Subcutaneous abdominal adipose tissue (tissue), 5 donors: ENCODE data around the gene KCNT1.

Experiments used
- H3K27ac ChIP-seq: one replicate; pipeline ENCODE4 v1.7.0; 2013; ENCODE audit warnings: low read depth, mild to moderate bottlenecking, inconsistent platforms, low read length, moderate library complexity
- H3K27me3 ChIP-seq, 5 donors: one replicate each; pipeline ENCODE4 v1.7.0; 2013; ENCODE audit warnings: low read length in 5 of 5, inconsistent platforms in 1 of 5; ENCODE audit not compliant: control insufficient read depth in 5 of 5, insufficient read depth in 4 of 5
- H3K36me3 ChIP-seq, 5 donors: one replicate each; pipeline ENCODE4 v1.7.0; 2013; ENCODE audit warnings: low read length in 5 of 5; ENCODE audit not compliant: control insufficient read depth in 5 of 5, insufficient read depth in 5 of 5
- H3K4me1 ChIP-seq, 5 donors: one replicate each; pipeline ENCODE4 v1.7.0; 2013; ENCODE audit warnings: low read length in 5 of 5, mild to moderate bottlenecking in 3 of 5, moderate library complexity in 1 of 5; ENCODE audit not compliant: control insufficient read depth in 5 of 5, insufficient read depth in 5 of 5
- H3K4me3 ChIP-seq, 5 donors: one replicate each; pipeline ENCODE4 v1.7.0; 2013; ENCODE audit warnings: low read length in 5 of 5, low read depth in 1 of 5
- H3K9ac ChIP-seq, 5 donors: one replicate each; pipeline ENCODE4 v1.7.0; 2013; ENCODE audit warnings: low read length in 5 of 5, mild to moderate bottlenecking in 4 of 5, moderate library complexity in 3 of 5
- H3K9me3 ChIP-seq, 5 donors: one replicate each; pipeline ENCODE4 v1.7.0; 2013; ENCODE audit warnings: low read length in 5 of 5; ENCODE audit not compliant: control insufficient read depth in 5 of 5
- donor health status: healthy.
- donor health status: healthy.
- donor health status: healthy.
- donor health status: healthy.
- donor health status: healthy.

Gene KCNT1

GRCh38 chr9:135707252-135708138 lies 5.5 kb downstream of the KCNT1 start:
- H3K9me3 ChIP-seq, result no peaks in the 10 kb centered on the region
- no peaks in the 10 kb centered on the region for H3K36me3 ChIP-seq
- H3K27me3 ChIP-seq, result peaks cover 22 to 58% (median 54%) of the 10 kb centered on the region in 5 donors
- no peak overlapping the region for H3K4me3 ChIP-seq
- no peak overlapping the region for H3K9ac ChIP-seq
- H3K27ac ChIP-seq, result no peak overlapping the region
- H3K4me1 ChIP-seq, result no peaks in the 10 kb centered on the region

DNA sequence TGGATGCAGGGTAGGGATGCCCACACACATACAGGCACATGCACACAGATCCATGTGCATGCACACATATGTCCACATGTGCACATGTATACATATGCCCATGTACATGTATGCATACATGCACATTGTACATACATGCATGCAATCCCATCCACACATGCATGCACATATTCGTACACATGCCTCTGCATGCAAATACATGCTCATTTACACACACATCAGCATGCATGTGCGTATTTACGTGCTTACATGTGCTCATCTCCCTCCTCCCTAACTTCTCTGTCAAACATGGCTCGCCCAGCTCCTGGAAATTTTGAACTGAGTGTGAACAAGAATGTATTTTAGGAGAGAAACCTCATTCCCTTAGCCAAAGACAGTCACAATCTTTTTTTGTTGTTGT lies 6.2 kb downstream of the KCNT1 start:
- no peak overlapping the region for H3K27ac ChIP-seq
- no peak overlapping the region for H3K9ac ChIP-seq
- peaks cover 21 to 58% (median 53%) of the 10 kb centered on the region in 5 donors for H3K27me3 ChIP-seq
- H3K9me3 ChIP-seq, result no peaks in the 10 kb centered on the region
- no peak overlapping the region for H3K4me3 ChIP-seq
- H3K4me1 ChIP-seq, result no peaks in the 10 kb centered on the region
- no peaks in the 10 kb centered on the region for H3K36me3 ChIP-seq

DNA sequence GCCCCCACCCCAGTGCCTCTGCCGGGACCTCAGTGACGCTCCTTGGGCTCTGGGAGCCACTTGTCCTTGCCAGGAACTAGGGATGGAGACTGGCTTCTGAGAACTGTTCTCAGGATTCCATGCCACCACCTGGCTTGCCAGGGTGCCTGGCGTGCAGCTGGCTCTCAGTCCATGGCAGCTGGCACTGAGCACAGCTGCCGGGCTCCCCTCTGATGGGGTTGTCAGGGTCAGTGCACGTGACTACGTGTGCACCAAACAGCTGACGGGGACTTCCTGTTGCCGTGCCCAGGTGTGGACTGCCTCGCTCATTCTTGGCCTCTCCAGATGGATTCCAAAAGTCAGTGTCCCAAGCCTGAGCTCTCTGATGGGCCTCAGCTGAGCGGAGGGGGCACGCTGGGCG lies 9.4 kb downstream of the KCNT1 start:
- Histone ChIP-seq H3K9me3 (no peaks in the 10 kb centered on the region), H3K4me3 (no peak overlapping the region), H3K9ac (no peak overlapping the region), H3K4me1 (no peaks in the 10 kb centered on the region), H3K36me3 (no peaks in the 10 kb centered on the region), H3K27me3 (peaks cover 14 to 53% (median 48%) of the 10 kb centered on the region in 5 donors), H3K27ac (no peak overlapping the region)

DNA sequence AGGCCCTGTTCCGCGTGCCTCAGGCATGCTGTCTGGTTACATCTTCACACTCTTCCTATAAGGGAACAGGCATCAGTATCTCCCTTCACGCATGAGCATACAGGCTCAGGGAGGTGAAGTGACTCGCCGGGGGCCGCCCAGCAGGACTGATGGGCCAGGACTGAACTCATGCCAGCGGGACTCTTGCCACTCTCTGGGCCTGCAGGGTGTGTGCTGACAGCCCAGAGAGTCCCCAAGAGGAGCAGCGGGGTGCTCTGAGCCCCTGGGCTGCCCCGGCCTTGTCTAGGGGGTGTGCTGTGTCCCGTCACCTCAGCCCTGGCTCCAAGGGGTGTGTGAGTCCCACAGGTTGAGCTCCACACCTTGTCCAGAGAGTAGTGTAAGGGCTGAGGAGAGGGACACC lies 9.9 kb downstream of the KCNT1 start:
- peaks cover 19 to 53% (median 50%) of the 10 kb centered on the region in 5 donors for H3K27me3 ChIP-seq
- H3K36me3 ChIP-seq, result no peaks in the 10 kb centered on the region
- H3K9ac ChIP-seq, result no peak overlapping the region
- no peak overlapping the region for H3K27ac ChIP-seq
- H3K9me3 ChIP-seq, result no peaks in the 10 kb centered on the region
- no peaks in the 10 kb centered on the region for H3K4me1 ChIP-seq
- no peak overlapping the region for H3K4me3 ChIP-seq

DNA sequence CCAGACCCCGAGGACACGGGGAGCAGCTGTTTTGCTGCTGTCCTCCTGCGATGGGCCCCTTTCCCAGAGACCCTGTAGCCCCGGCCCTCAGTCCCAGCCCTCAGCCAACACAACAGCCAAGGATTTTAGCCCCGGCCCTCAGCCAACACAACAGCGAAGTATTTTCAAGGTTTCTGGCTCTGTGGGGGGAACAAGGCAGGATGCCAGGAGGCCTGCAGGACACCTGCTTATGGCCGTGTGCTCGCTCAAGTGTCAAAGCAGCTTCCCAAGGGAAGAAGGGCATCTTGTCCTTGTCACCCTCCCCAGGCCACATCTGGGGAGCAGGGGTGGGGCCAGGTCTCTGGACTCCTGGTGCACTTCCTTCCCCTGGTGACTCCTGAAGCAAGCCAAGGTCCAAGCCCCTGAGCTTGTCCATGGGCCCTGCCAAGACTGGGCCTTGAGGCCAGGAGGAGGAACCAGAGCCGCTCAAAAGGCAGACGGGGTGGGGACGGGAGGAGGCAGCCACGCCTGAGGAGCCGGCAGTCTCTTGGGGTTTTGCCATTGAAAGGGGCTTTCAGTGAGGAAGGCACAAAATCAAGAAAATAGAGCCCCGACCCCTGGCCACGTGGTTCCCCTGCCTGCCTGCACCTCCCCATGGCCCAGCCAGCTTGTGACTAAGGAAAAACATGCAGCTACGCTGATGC lies 10.8 kb downstream of the KCNT1 start:
- Histone ChIP-seq H3K27ac (no peak overlapping the region), H3K4me1 (no peaks in the 10 kb centered on the region), H3K9me3 (no peaks in the 10 kb centered on the region), H3K4me3 (no peak overlapping the region), H3K36me3 (no peaks in the 10 kb centered on the region), H3K9ac (no peak overlapping the region), H3K27me3 (peaks cover 28 to 60% (median 55%) of the 10 kb centered on the region in 5 donors)

DNA sequence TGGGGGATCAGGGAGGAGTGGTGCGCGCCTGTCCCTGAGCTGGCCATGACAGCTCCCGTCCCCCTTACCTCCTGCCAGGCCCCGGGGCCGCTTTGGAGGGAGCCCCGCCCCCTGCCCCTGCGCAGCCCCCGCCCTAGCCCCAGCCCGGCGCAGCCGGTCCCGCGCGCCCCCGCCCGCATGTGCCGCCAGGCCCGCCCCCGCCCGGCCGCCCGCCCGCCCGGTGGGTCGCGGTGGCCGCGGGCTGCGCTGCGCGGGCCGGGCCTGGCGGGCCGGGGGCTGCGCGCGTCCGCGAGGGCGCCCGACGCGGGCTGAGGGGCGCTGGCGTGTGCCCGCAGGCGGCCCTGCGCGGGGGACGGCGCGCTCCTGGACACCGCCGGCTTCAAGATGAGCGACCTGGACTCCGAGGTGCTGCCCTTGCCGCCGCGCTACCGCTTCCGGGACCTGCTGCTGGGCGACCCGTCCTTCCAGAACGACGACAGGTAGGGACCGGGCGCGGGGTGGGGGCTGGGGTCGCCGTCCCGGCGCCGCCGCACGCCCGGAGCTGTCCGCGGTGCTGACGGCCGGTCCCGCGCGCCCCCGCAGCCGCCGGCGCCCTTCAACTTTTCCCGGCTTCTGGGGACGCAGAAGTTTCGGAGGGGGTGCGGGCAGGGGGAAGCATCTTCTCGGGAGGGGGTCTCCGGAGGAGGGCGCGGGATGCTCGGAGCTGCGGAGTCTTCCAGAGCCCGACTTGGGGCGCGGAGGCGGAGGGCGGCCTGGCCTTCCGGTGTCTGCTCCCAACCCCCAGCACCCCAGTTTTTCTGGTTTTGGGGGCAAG lies 12.5 kb downstream of the KCNT1 start:
- Histone ChIP-seq H3K27ac (no peak overlapping the region), H3K4me3 (no peak overlapping the region), H3K36me3 (no peaks in the 10 kb centered on the region), H3K4me1 (no peaks in the 10 kb centered on the region), H3K9me3 (no peaks in the 10 kb centered on the region), H3K27me3 (peaks cover 33 to 71% (median 66%) of the 10 kb centered on the region in 5 donors), H3K9ac (no peak overlapping the region)

GRCh38 chr9:135715056-135715595 lies 13.1 kb downstream of the KCNT1 start:
- no peaks in the 10 kb centered on the region for H3K4me1 ChIP-seq
- H3K4me3 ChIP-seq, result no peak overlapping the region
- no peak overlapping the region for H3K9ac ChIP-seq
- peaks cover 38 to 73% (median 66%) of the 10 kb centered on the region in 5 donors for H3K27me3 ChIP-seq
- no peak overlapping the region for H3K27ac ChIP-seq
- no peaks in the 10 kb centered on the region for H3K36me3 ChIP-seq
- H3K9me3 ChIP-seq, result no peaks in the 10 kb centered on the region

- H3K27me3 ChIP-seq, result peaks cover 41 to 78% (median 67%) of the 10 kb centered on the region in 5 donors
- H3K36me3 ChIP-seq, result no peaks in the 10 kb centered on the region
- no peaks in the 10 kb centered on the region for H3K9me3 ChIP-seq
- no peak overlapping the region for H3K27ac ChIP-seq
- no peaks in the 10 kb centered on the region for H3K4me1 ChIP-seq
- no peak overlapping the region for H3K4me3 ChIP-seq
- H3K9ac ChIP-seq, result no peak overlapping the region
Measured at GRCh38 chr9:135716045-135716444, 14.1 kb downstream of the KCNT1 start.

GRCh38 chr9:135717410-135717809 lies 15.4 kb downstream of the KCNT1 start:
- H3K27me3 ChIP-seq, result peaks cover 44 to 77% (median 72%) of the 10 kb centered on the region in 5 donors
- no peak overlapping the region for H3K9ac ChIP-seq
- H3K4me1 ChIP-seq, result no peaks in the 10 kb centered on the region
- H3K4me3 ChIP-seq, result no peak overlapping the region
- no peaks in the 10 kb centered on the region for H3K9me3 ChIP-seq
- H3K27ac ChIP-seq, result no peak overlapping the region
- no peaks in the 10 kb centered on the region for H3K36me3 ChIP-seq
